ENCODE measurements around the gene MTUS2. TPM values are rescaled to one million over a fixed set of nuclear protein-coding genes. Genes with fewer than 3 reads are reported as not detected.
A peak's percentile ranks its signal among the peaks of the same experiment; 100 is the strongest.

Gene MTUS2
- polyA plus RNA-seq, 12 donors, result 12.9 to 33.6 (median 20.1) TPM; not detected in 1

DNA sequence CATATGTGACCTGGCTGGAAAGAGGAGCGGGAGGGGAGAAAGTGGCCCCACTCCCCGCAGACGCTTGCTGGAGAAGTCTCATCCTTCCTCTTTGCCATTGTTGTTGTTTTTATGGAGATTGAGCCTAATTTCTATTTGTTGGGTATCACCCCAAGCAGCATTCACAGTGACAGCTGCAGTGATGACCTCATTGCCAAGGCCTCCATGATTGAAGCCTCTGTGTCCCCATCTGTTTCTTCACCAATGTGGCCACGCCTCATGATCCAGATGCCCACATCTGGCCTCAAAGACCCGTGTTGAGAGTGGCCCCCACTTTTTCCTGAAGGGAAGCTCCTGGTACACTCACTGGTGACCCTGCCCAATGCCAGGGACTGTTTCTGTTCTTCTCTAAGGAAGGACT is 621.2 kb downstream of the MTUS2 start:
- no peak for DNase-seq

- no peak for DNase-seq
Observed at GRCh38 chr13:29446016-29446415, 625.9 kb downstream of the MTUS2 start.

- DNase-seq, result no peak
Observed at GRCh38 chr13:29448174-29448573, 628.0 kb downstream of the MTUS2 start.

DNA sequence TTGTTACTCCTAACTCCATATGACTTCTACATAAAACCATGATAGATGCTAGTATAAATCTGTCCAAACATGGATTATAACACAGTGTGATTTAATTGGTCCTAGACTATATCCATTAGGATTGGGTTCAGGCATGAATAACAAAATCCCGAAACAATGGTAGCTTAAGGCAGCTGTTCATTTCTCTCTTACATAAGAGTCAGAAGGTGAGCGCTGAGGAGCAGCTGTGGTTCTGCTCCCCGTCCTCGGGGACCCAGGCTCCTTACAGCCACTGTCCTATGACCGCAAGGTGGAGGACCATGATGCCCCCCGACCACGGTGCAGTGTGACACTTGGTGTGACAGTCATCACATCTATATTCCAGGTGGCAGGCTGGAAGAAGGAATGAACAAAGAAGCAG is 629.6 kb downstream of the MTUS2 start:
- DNase-seq, result no peak

GRCh38 chr13:29451976-29452375 is 631.8 kb downstream of the MTUS2 start:
- DNase-seq, result no peak

DNA sequence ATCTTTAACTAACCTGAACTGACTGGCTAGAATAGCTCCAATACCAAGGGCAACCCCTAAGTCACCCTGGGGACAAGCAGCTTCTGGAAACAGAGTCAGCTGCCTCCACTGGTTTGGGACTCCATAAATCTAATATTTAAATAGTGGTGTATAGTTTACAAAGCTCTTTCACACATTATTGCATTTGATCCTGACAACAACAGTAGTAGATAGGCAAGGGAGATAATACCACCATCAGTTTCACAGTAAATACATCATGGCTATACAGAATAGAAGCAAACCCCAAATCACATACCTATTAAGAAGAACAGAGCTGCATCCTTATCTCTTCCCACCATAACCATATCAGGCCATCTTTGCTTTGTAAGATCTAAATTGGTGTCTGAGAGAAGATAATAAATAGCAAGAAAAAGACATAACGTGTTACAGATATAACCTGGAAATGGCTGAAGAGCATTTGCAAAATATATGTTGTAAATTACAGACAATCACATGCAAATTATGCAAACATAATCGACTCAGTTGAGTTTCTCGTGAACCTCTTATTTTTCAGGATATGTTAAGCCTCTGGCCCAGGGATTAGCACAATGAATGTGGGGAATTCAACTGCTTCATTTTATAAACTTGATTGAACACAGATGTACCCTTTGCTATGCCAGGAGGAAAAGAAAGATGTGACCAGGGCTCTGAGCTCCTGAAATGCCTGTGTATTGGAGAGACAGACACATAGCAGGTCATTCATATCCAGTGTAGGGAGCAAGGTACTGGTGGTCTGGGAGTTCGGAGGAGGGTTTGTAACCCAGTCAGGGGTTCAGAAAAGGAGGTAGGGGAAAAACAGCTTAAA is 632.9 kb downstream of the MTUS2 start:
- peak; percentile 54 for DNase-seq

DNA sequence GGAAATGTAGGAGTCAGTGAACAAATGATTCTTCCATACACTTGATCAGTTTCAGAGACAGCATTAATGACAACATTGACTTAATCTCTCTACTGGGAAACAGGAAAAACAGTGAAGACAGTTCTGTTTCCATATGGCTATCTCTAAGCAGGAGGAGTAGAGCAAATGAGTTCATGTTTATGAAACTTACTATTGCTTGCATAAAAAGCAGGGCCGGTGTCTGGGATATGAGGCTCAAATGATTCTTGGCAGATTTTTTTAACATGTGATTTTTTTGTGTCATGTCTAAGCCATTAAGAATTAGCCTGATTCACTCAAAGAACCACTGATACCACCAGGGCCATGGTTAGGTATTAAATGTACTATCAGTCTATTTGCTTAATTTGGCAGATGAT is 633.5 kb downstream of the MTUS2 start:
- DNase-seq, result no peak

DNA sequence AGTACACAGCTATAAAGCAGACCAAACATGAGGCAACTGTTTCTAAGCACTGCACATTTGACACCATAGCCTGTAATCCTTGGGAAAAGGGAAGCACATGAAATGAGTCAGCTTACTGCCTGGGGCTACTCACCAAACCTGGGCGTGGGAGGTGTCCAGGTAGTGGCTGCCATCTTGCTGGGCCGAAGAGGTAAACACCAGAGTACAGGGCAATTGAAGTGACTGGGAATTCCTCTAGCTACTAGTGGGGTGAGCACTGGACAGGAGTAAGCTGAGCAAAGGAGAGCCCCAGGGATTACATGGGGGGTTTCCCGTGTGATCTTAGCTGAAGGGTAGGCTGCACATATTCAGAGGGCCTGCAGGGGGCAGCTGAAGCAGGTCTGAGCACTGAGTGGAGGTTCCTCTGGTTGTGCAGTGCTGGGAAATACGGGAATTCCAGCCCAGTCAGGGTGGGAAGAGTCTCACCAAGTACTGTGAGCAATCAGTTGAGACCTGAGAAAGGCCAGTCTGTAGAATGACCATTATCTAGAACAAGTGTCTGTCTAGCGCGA is 634.9 kb downstream of the MTUS2 start:
- DNase-seq, result no peak

DNA sequence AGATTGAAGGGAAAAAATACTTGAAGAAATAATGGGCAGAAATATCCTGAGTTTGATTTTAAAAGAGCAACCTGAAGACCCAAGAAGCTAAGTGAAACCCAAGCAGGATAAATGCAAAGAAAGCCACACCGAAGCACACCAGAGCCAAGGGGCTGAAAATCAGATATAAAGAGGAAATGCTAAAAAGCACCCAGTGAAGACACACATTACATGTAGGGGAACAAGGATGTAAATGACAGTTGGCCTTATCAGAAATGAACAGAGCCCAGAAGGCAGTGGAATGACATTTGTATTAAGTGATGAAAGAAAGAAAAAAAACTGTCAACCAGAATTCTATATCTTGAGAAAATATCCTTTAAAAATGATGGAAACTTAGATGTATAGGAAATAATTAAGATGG is 636.3 kb downstream of the MTUS2 start:
- no peak for DNase-seq

DNA sequence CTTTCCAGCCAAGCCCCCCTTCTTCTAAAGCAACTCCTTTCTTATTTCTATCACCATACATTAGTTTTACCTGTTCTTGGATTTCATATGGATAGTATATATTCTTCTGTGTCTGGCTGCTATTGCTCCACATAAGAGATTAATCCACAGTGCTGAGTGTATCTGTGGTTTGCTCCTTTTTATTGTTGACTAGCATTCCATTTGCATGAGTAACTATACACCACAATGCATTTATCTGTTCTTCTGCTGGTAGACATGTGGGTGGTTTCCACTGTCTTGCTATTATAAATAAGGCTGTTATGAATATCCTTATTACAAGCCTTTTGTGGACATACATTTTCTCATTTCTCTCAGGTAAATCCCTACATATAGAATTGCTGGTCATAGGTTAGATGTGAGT is 637.2 kb downstream of the MTUS2 start:
- no peak for DNase-seq

DNA sequence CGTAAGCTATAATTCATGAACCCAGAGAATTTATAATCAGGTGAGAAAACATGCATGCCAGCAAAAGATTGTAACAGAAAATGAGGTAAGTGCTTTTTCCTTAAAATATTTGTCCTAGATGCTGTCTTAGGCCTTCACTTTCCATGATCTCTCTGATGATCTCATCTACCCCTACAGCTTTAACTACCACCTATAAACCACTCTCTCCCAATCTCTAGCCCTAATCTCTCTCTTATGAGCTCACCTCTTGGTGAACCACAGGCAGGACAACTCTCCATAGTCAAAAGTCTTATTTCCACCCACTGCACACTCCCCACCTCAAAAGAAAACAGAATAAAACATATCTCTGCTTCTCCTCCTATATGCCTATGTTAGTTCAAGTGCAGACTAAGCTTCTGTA is 638.3 kb downstream of the MTUS2 start:
- no peak for DNase-seq

- no peak for DNase-seq
Observed at GRCh38 chr13:29459813-29460355, 639.7 kb downstream of the MTUS2 start.

DNA sequence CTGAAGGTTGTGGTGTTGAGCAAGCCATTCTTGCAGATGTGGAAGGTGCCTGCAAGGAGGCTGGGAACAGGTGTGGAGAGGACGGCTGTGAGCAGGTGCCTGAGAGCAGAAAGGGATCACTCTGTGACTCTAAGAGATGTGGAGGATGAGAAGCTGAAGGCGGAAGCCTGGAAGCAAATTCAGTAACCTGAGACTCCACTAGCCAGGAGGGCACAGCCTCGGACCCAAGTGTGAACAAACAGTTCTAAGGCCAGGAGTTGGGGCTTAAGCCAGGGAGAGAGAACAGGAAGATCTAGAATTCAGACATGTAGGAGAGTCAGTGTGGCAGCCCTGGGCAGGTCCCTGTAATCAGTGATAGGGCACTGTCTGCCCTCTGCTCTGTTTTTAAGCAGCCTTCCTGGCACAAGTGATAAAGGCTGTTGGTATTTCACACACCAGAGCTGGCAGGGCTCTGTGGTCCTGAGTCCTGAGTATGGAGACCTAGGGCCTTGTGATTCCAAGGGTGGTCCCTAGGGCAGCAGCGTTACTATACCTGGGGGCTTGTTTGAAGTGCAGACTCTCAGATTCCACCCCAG is 644.1 kb downstream of the MTUS2 start:
- no peak for DNase-seq

- peak; percentile 43 for DNase-seq
Observed at GRCh38 chr13:29465741-29466293, 645.7 kb downstream of the MTUS2 start.

DNA sequence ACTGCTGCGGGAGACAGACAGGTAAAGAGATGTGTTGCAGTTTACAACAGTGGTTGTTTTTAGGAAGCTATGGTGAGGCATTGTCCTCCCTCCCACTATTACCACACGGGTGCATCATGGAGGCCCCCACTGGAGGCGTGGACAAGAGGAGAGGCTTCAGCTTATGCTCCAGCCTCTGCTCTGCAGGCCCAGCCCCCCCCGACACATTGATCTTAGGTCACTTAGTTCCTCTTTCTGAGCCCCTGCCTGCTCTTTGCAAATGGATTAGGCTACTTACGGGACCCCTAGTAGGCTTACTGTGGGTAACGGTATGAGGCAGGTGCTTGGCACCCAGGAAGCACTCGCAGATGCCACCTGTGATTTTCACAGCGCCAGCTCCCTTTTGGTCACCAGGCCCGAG is 651.4 kb downstream of the MTUS2 start:
- DNase-seq, result no peak

- no peak for DNase-seq
Observed at GRCh38 chr13:29472332-29472961, 652.3 kb downstream of the MTUS2 start.

DNA sequence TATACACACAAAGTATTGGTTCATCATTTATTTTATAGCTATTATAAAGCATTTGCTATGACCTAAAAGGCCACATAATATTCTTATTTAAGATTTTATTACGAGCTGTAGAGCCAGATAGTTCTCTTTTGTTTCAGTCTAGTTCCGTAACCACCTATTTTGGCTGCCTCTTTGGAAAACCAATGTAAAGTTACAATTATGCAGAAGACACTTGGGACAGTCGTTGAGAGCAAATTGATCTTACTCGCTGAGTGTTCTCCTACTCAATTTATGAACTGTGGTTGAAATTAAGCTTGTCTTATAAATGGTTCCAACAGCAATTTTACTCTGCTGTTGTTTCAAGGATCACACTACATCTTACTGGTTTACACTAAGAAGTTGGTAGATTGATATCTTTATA is 653.0 kb downstream of the MTUS2 start:
- peak; percentile 61 for DNase-seq

DNA sequence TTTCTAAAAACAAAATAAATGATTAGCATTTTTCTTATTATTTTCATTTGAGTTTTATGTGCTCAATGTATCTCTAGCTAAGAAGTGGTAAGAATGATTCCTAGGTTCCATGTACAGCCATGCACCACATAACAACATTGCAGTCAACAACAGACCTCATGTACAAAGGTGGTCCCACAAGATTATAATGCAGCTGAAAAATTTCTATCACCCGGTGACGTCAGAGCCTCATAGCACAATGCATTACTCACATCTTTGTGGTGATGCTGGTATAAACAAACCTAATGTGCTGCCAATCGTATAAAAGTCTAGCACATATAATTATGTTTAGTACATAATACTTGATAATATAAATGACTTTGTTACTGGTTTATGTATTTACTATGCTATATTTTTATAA is 654.9 kb downstream of the MTUS2 start:
- DNase-seq, result no peak

GRCh38 chr13:29476046-29476445 is 655.9 kb downstream of the MTUS2 start:
- no peak for DNase-seq

GRCh38 chr13:29479716-29480492 is 659.8 kb downstream of the MTUS2 start:
- DNase-seq, result no peak

DNA sequence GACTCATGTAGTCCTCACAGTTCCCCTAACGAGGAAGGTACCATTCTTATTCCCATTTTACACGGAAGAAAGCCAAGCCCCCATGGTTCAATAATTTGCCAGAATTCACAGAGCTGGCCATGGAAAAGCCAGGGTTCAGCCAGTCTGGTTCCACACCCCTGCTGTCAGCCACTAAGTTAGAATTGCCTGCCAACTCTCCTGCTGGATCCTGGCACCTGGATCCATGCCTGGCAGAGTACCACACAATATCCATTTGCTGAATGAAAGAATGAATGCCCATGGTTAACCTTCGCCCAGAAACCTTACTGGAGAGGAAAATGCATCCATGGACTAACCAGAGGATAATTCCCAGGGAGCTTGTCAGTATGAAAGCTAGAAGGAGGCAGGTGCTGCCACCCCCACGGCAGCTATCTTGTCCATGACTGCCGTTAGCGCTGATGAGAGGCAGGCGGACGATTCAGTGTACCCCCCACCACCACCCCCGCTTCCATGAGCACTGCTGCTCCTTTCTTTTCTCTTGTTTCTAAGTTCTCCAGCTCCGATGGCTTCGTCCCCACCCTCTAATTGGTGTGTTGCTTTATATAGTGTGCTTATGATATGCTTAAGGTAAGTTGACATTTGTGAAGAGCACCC is 660.9 kb downstream of the MTUS2 start:
- DNase-seq, result no peak
